NCI-H1436 (cell line): ENCODE data around the gene OXSM.

ENCODE experiments used
- DNase-seq: peaks from one replicate; lab custom pipeline; 2025; lab: John Stamatoyannopoulos, UW

The OXSM gene

GRCh38 chr3:25789596-25790556 is at the start of gene OXSM:
Gene OXSM (plus strand): TSS chr3:25790090. CDS start chr3:25791021, 931 bp downstream.
- peak; percentile 70 for DNase-seq

- DNase-seq: no peak
Observed at GRCh38 chr3:25744470-25744869, 45.4 kb upstream of the OXSM start.

GRCh38 chr3:25747033-25747432 is 42.9 kb upstream of the OXSM start:
- DNase-seq: no peak

GRCh38 chr3:25748189-25748588 is 41.7 kb upstream of the OXSM start:
- DNase-seq: no peak

GRCh38 chr3:25749031-25749581 is 40.8 kb upstream of the OXSM start:
- no peak for DNase-seq

- DNase-seq: no peak
Observed at GRCh38 chr3:25751048-25751447, 38.8 kb upstream of the OXSM start.

GRCh38 chr3:25751725-25752124 is 38.2 kb upstream of the OXSM start:
- no peak for DNase-seq

GRCh38 chr3:25768851-25769250 is 21.0 kb upstream of the OXSM start:
- no peak for DNase-seq

GRCh38 chr3:25775936-25776335 is 14.0 kb upstream of the OXSM start:
- no peak for DNase-seq

- DNase-seq: no peak
Observed at GRCh38 chr3:25780618-25781017, 9.3 kb upstream of the OXSM start.

- no peak for DNase-seq
Observed at GRCh38 chr3:25781145-25781757, 8.6 kb upstream of the OXSM start.

- DNase-seq: no peak
Observed at GRCh38 chr3:25781758-25782594, 7.9 kb upstream of the OXSM start.

- DNase-seq: no peak
Observed at GRCh38 chr3:25782636-25782937, 7.3 kb upstream of the OXSM start.

GRCh38 chr3:25782938-25783660 is 6.8 kb upstream of the OXSM start, which contains the start of gene NGLY1:
Gene NGLY1 (minus strand): TSS chr3:25783443. CDS start chr3:25783390, 53 bp downstream.
- peak; percentile 50 for DNase-seq

- peak; percentile 16 for DNase-seq
Observed at GRCh38 chr3:25783661-25784512, 6.0 kb upstream of the OXSM start.

- no peak for DNase-seq
Observed at GRCh38 chr3:25784971-25785370, 4.9 kb upstream of the OXSM start.

GRCh38 chr3:25785826-25786225 is 4.1 kb upstream of the OXSM start:
- DNase-seq: no peak

GRCh38 chr3:25787689-25788088 is 2.2 kb upstream of the OXSM start:
- DNase-seq: no peak

GRCh38 chr3:25789209-25789595 is 688 bp upstream of the OXSM start:
- DNase-seq: no peak

- no peak for DNase-seq
Observed at GRCh38 chr3:25801786-25802185, 11.9 kb downstream of the OXSM start.

GRCh38 chr3:25803833-25804232 is 13.9 kb downstream of the OXSM start:
- DNase-seq: no peak
